HUES48 (cell line): Measurements from ENCODE around the gene FBLN2.

Experiments
- H3K27ac ChIP-seq: one replicate; pipeline ENCODE4 v1.7.0; 2013; ENCODE audit warnings: low read depth, low read length, inconsistent platforms
- H3K27me3 ChIP-seq: 2 replicates; pipeline ENCODE4 v1.6.1; 2013; ENCODE audit warnings: mild to moderate bottlenecking, low read length; ENCODE audit not compliant: control insufficient read depth, insufficient read depth
- H3K36me3 ChIP-seq: 2 replicates; pipeline ENCODE4 v1.6.1; 2013; ENCODE audit warnings: low read length; ENCODE audit not compliant: control insufficient read depth, insufficient read depth
- H3K4me1 ChIP-seq: 2 replicates; pipeline ENCODE4 v1.6.1; 2013; ENCODE audit warnings: mild to moderate bottlenecking, low read length; ENCODE audit not compliant: control insufficient read depth, insufficient read depth
- H3K4me3 ChIP-seq: 2 replicates; pipeline ENCODE4 v1.5.1; 2013; ENCODE audit warnings: mild to moderate bottlenecking, low read depth, low read length
- H3K9ac ChIP-seq: 2 replicates; pipeline ENCODE4 v1.6.1; 2013; ENCODE audit warnings: mild to moderate bottlenecking, low read depth, low read length, moderate library complexity
- H3K9me3 ChIP-seq: 2 replicates; pipeline ENCODE4 v1.6.1; 2013; ENCODE audit warnings: low read length; ENCODE audit not compliant: control insufficient read depth, insufficient read depth

Gene FBLN2

DNA sequence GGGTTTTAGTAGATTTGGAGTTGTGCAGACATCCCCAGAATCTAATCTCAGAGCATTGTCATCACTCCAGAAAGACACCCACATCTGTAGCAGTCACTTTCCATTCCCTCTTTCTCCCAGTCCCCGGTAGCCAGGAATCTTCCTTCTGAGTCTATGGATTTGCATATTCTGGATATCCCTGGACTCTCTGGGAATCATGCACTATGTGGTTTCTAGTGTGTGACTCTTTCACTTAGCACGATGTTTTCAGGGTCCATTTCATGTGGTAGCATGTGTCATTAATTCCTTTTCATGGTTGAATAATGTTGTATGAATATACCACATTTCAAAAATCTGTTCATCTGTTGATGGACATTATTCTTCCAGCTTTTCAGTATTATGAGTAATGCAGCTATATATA lies 29.3 kb downstream of the FBLN2 start:
- no peaks in the 10 kb centered on the region for H3K36me3 ChIP-seq
- H3K27me3 ChIP-seq = no peaks in the 10 kb centered on the region
- H3K4me1 ChIP-seq = peaks cover 16% of the 10 kb centered on the region
- H3K4me3 ChIP-seq = no peak overlapping the region
- H3K9ac ChIP-seq = no peak overlapping the region
- no peak overlapping the region for H3K27ac ChIP-seq
- no peaks in the 10 kb centered on the region for H3K9me3 ChIP-seq

DNA sequence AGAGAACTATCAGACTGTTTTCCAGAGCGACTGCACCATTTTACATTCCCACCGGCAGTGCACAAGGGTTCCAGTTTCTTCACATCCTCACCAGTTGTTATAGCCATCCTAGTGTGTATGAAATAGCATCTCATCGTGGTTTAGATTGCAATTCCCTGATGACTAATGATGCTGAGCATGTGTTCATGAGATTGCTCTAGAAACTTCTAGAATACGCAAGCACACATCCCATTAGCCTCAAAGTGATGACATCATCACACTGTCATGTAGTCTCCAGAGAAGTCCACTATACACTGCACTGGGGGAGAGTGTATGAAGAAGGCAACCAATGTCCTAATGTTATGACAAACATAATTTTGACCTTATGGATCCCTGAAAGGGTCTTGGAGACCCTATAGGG lies 30.1 kb downstream of the FBLN2 start:
- no peaks in the 10 kb centered on the region for H3K9me3 ChIP-seq
- no peak overlapping the region for H3K4me3 ChIP-seq
- H3K27me3 ChIP-seq = no peaks in the 10 kb centered on the region
- H3K4me1 ChIP-seq = peaks cover 16% of the 10 kb centered on the region
- no peak overlapping the region for H3K27ac ChIP-seq
- H3K9ac ChIP-seq = no peak overlapping the region
- H3K36me3 ChIP-seq = no peaks in the 10 kb centered on the region

DNA sequence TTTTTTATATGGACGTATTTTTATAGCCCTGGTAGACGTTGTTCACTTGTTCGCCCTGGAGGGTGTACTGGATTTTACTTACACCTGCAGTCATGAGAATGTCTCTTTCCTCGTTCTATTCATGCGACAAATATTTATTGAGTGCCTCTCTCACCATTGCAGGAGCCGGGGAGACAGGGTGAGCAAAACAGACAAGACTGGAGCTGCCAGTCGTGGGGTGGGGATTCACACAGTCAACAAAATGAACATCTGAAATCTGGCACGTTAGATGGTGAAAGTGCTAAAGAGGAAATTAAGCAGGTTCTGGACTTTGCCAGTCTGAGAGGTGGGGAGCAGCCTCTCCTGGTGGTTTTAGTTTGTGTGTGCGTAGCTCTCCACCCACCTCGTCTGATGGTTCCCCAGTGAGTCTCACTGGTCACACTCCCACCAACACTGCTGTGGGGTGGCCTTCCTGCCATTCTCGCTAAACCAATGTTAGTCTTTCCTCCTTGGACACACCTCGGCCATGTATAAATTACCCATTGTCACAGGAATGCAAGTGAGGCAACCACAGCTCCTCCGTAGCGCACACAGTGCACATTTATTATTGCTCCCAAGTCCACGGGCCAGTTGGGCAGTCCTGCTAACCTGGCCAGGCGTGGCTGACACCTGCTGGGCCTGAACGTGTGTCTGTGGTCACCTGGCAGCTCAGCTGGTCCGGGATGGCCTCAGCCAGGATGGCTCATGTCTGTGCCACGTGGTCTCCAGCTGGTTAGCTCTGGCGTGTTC lies 31.5 kb downstream of the FBLN2 start:
- no peaks in the 10 kb centered on the region for H3K27me3 ChIP-seq
- H3K36me3 ChIP-seq = no peaks in the 10 kb centered on the region
- no peak overlapping the region for H3K27ac ChIP-seq
- no peak overlapping the region for H3K4me3 ChIP-seq
- no peaks in the 10 kb centered on the region for H3K9me3 ChIP-seq
- H3K4me1 ChIP-seq = peaks cover 6% of the 10 kb centered on the region
- no peak overlapping the region for H3K9ac ChIP-seq

DNA sequence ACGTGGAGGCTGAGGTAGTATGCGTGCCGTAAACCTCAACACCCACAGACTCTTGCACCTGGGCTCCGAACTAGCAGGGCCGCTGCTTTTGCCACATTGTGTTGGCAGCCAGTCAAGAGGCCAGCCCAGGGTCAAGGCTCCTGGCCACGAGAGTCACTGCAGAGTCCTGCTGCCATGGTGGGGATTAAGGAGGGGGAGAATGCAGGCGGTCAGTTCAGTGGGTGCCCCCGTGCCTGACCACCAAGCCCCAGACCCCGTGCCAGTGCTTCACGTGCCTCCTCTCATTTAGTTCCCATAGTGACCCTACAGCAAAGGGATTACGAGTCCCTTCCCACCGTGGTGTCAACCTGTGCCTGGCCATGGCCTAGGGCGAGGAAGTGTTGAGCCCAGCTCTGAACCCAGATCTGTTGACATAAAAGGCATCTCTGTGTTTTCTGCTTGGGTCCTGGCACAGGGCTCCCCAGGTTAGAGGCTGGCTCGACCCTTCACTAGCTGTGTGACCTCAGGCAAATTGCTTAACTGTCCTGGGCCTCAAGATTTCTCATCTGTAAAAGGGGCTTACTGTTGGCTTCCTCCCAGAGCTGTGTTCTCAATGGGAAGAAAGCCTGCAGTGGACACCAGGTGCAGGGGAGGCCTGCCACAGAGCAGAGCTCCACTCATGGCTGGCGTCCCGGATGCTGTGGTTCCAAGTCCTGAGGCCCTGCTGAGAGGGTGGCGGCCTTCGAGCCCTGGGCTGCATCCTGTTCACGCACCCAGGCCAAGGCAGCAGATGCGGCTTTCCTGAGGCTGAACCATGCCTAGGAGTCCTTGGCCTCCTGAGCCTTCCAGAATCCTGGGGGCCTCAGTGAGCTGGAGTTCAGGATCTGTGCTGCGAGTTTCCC lies 32.8 kb downstream of the FBLN2 start:
- H3K27ac ChIP-seq = no peak overlapping the region

DNA sequence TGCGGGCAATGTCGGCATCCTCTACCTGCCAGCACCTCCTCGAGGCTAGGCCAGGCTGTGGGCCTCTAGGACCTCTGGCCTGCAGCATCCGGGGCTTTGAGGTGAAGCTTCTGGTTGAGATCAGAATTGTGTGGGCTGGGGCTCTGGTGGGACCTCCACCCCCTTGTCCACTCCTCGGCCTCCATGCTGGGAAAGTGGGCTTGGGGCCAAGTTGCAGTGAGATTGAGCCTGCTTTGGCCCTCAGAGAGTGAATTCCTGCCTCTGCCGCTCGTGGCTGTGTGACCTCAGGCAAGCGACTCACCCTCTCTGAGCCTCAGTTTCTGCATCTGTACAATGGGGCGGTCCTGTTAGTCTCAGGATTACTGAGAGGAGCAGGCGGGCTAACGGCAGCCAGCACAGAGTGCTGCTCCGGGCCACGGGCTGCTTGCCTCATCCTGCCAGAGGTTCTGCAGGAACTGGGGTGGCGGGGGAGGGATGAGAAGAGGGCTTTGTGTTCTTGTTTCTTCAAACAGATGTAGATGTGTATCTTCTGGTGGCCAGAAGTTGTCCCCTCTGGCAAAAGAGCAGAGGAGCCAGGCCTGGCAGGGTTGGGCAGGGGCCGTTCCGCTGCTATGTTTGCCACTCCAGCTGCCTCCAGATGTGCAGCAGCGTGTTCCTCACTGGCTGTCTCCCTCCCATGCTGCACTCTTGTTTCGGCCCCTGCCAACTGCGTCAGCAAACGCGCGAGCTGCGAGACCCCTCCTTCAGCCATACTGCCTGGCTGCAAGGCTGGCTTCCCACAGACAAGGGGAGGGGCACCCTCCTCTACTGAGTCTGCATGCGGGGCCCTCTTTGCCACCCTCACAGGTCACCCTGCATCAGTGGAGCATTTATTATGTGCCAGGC lies 33.7 kb downstream of the FBLN2 start:
- peaks cover 6% of the 10 kb centered on the region for H3K4me1 ChIP-seq
- no peaks in the 10 kb centered on the region for H3K27me3 ChIP-seq
- H3K9me3 ChIP-seq = no peaks in the 10 kb centered on the region
- no peaks in the 10 kb centered on the region for H3K36me3 ChIP-seq
- no peak overlapping the region for H3K4me3 ChIP-seq
- H3K9ac ChIP-seq = no peak overlapping the region
- H3K27ac ChIP-seq = no peak overlapping the region

More for the DNA sequence above, 32.8 kb downstream of the FBLN2 start:
- Histone ChIP-seq H3K4me1 (no peaks in the 10 kb centered on the region), H3K9ac (no peak overlapping the region), H3K4me3 (no peak overlapping the region), H3K9me3 (no peaks in the 10 kb centered on the region), H3K27me3 (no peaks in the 10 kb centered on the region), H3K36me3 (no peaks in the 10 kb centered on the region)

DNA sequence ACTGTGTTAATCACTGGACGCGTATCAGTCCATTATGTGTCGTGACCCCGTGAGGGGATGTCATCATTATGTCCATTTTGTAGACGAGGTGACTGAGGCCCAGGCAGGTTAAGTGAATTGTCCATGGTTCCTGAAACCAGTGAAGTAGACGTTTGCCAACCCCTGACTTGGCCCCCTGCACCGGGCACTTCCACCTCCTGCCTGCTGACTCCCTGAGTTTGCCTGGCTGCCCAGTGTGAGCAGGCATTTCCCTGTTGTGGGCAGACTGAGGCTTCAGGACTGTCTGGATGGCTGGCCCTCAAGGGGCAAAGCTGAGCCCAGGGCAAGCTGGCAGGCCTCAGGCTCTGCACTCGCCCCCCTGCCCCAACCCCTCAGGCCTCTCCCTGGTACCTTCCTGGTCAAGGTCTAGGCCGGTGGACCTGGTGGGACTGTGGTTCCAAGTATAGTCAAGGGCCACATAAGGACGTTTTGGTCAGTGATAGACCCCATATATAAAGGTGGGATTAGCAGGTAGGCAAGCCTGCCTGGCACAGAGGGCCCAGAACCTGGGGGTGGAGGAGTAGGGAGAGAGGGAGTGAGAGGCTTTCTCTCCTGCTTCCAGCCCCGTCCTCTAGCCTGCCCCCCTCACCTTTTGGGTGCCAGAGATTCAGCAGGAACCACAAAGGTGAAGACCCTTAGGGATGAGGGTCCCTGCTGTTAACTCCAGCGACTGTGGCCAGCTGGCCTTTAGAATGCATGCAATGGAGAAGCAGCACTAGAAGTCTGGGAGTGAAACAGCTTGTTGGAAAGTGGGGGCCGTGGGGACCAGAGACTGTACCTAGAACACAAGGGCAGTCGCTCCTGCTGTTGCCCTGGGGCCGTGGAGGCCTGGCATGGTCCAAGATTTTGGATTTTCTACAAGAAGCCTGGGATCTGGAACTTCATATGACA lies 34.6 kb downstream of the FBLN2 start:
- Histone ChIP-seq H3K27me3 (no peaks in the 10 kb centered on the region), H3K9ac (no peak overlapping the region), H3K4me1 (peaks cover 15% of the 10 kb centered on the region), H3K9me3 (no peaks in the 10 kb centered on the region), H3K36me3 (no peaks in the 10 kb centered on the region), H3K4me3 (no peak overlapping the region), H3K27ac (no peak overlapping the region)

DNA sequence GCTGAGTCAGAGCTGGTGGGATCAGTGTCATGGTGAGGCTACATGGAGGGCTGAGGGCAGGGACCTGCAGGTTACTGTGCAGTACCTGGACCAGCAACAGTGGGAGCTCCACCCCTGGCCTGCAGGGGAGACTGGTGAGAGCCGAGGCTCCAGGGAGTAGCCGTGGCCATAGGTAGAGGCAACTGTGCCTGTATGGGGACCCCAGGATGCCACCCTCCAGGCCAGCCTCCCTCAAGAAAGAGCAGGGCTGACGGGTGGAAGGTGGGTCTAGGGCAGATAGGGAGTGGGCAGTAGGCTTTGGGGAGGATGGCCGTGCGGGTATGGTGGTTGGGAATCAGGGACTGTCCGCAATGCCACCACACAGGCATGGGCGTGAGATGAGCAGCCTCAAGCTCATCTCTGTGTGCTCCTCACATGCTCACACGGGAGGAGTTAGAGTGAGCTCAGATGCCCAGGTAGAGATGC lies 35.5 kb downstream of the FBLN2 start:
- no peaks in the 10 kb centered on the region for H3K27me3 ChIP-seq
- no peak overlapping the region for H3K9ac ChIP-seq
- H3K4me1 ChIP-seq = peaks cover 15% of the 10 kb centered on the region
- H3K4me3 ChIP-seq = no peak overlapping the region
- H3K36me3 ChIP-seq = no peaks in the 10 kb centered on the region
- no peak overlapping the region for H3K27ac ChIP-seq
- H3K9me3 ChIP-seq = no peaks in the 10 kb centered on the region

DNA sequence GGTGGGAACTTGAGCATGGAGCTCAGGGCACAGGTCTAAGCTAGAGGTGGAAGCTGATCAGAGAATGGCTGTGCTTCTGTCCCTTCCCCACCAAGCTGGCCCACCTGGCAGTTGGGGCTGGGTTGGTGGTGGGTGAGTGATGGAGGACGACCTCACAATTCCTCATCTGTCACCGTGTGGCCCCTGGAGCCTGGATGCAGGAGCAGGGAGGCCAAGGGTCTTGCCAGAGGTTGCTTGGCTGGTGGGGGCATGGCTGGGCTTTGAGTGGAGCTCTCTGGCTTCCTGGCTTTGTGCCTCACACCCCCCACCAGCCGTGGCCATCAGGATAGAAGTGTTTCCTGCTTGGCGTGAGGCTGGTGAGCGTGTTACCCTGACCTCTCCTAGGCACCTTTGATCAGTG lies 36.0 kb downstream of the FBLN2 start:
- H3K9me3 ChIP-seq = no peaks in the 10 kb centered on the region
- no peaks in the 10 kb centered on the region for H3K27me3 ChIP-seq
- H3K9ac ChIP-seq = no peak overlapping the region
- peaks cover 15% of the 10 kb centered on the region for H3K4me1 ChIP-seq
- H3K4me3 ChIP-seq = no peak overlapping the region
- no peaks in the 10 kb centered on the region for H3K36me3 ChIP-seq
- no peak overlapping the region for H3K27ac ChIP-seq

DNA sequence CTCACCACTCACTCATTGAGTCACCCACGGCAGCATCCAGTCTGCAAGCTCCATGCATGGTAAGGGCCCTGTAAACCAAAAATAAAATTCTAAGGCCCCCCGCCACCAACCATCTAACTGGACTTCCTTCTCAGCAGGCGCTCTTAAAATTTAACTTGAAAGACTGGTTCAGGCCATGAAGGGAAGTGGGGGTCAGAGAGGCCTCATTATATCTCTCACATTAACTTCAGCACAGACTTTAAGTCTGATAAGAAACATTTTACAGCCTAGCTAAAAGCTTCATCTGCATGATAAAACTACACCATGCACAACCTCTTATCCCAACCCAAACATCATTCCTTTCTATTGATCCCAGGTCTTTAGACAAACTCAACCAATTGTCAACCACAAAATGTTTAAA lies 38.5 kb downstream of the FBLN2 start:
- H3K27me3 ChIP-seq = no peaks in the 10 kb centered on the region
- H3K9me3 ChIP-seq = no peaks in the 10 kb centered on the region
- H3K27ac ChIP-seq = peak overlapping the region; percentile 25
- peaks cover 15% of the 10 kb centered on the region for H3K4me1 ChIP-seq
- 0 out of 2 replicates have a peak overlapping the region, but pooled peaks have one; percentile 1 for H3K4me3 ChIP-seq
- H3K9ac ChIP-seq = no peak overlapping the region
- no peaks in the 10 kb centered on the region for H3K36me3 ChIP-seq

DNA sequence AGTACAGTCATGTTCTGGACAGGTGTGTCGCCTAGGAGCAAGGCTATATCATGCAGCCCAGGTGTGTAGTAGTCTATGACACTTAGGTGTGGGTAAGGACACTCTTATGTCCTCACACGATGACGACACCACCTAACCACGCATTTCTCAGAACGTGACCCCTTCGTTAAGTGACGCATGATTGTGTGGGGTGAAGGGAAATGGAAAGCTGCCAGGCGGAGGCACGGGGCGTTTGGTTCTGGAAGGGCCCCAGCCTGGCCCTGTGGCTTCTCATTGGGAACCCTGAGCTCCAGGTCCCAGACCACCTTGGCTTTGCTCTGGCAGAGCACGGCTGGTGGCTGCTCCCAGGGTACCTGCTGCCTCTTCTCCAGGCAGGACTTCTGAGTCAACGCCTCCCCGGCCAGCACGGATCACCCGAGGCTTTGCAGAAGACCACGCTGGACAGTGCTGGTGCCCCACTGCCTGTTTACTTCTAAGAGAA lies 39.3 kb downstream of the FBLN2 start:
- H3K4me3 ChIP-seq = no peak overlapping the region
- H3K9ac ChIP-seq = no peak overlapping the region
- no peaks in the 10 kb centered on the region for H3K36me3 ChIP-seq
- H3K27me3 ChIP-seq = no peaks in the 10 kb centered on the region
- H3K9me3 ChIP-seq = no peaks in the 10 kb centered on the region
- peak overlapping the region; percentile 25 for H3K27ac ChIP-seq
- peaks cover 15% of the 10 kb centered on the region for H3K4me1 ChIP-seq
